GM21737 (cell line): ENCODE data around the gene FBXW10.
"Not testable (repeated sequence)": the region's sequence is repeated elsewhere in the genome, so short reads cannot be mapped to it uniquely, and the experiment has no call there.

ENCODE experiments used
- ATAC-seq: cut with Tn5 transposase; IDR thresholded peaks from one replicate; pipeline ENCODE4 v1.9.1; 2021; ENCODE audit warnings: mild to moderate bottlenecking, moderate library complexity; ENCODE audit not compliant: unreplicated experiment

FBXW10 gene

DNA sequence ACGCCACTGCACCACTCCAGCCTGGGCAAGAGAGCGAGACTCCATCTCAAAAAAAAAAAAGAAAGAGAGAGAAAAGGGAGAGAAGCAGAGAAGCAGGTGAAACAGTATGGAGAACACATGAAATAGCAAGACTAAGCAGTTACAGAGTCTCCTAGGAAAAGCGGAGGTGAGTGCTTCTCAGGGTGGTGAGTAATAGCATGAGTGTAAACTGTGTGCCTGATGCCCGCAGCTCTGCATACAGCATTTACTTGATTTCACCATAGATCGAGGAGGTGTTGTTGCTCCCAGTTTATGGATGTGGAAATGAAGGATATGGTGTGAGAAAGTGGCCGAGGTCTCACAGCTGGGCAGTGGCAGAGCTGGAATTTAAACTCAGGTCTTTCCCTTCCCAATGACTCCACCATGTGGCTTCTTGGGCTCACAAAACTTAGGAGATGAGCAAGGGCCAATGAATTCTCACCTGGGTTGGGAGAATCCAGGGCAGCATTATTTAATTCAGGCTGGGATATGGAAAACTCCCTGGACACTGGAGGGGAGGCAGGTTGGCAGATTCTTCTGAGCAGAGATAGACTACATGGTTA is 10.1 kb downstream of the FBXW10 start:
- not testable (repeated sequence) for ATAC-seq

DNA sequence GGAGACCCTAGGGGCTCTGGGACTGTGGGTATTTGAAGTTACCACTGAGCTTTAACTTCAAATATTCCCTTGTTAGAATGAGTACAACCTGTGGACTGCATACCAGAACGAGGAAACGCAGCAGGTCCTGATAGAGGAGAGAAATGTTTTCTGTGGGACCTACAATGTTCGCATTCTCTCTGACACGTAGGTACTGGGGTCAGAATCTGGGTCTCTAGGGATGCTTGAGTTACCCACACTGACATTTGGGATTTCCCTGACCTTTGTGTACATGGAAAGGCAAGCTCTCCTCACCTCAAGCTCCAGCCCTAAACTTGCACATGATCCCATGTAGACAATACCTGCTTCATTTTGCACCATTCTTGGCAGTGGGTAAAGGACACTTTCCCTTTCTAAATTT is 12.1 kb downstream of the FBXW10 start:
- not testable (repeated sequence) for ATAC-seq

DNA sequence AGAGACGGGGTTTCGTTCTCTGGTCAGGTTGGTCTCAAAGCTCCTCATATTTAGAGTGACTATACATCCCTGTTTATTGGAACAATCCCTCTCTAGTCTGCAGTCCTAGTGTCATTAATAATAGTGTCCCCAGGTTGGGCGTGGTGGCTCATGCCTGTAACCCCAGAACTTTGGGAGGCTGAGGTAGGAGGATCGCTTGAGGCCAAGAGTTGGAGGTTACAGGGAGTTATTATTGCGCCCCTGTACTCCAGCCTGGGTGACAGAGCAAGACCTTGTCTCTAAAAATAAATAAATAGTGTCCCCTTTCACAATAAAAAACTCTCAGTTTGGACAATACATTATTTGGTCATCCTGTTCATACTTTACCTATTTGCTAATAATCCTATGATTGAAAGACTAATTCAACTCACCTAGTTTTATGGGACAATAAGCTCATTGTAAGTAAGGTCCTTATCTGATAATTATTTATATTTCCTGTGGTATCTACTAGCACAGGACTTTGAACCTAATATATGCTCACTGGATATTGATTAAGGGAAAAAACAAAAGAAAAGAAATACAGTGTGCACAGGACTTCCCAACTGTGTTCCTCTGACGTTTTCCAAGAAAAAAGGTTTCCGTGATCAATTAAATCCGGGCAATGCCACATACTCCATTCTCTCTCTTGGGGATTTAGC is 13.7 kb downstream of the FBXW10 start:
- ATAC-seq = not testable (repeated sequence)

DNA sequence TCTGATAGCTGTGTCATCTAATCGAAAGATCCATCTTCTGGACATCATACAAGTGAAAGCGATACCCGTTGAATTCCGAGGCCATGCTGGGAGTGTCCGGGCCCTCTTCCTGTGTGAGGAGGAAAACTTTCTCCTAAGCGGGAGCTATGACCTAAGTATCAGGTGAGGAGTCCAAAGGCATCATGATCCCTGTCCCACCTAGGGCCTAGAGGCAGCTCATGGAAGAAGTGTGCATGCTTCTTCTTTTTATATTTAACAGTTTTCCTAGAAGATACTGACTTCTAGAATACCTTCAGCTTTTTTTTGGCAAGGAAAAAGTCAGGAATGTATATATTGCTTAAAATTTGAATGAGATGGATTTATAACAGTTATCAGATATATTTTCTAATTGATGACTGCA is 14.5 kb downstream of the FBXW10 start:
- not testable (repeated sequence) for ATAC-seq

- ATAC-seq = not testable (repeated sequence)
Observed at GRCh38 chr17:18760221-18760620, 16.4 kb downstream of the FBXW10 start.

DNA sequence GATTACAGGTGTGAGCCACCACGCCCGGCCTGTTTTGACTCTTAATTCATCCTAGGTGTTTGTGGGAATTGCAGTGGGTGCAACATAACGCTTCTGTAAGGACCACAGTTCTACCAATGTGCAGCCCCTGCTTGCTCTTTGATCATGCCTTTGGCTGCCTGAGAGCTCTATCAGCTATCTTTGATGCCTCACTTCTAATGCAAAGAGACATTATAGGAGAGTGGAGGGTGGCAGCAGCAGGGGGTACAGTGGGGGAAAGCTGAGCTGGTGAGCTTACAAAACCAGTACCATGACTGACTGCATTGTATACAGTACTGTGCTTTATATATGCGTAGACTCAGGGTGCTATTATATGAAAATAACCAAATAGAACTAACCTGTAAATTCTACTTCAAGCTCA is 26.7 kb downstream of the FBXW10 start:
- ATAC-seq = not testable (repeated sequence)

GRCh38 chr17:18771066-18771465 is 27.2 kb downstream of the FBXW10 start:
- ATAC-seq = not testable (repeated sequence)

- no peak for ATAC-seq
Observed at GRCh38 chr17:18772471-18772870, 28.6 kb downstream of the FBXW10 start.

DNA sequence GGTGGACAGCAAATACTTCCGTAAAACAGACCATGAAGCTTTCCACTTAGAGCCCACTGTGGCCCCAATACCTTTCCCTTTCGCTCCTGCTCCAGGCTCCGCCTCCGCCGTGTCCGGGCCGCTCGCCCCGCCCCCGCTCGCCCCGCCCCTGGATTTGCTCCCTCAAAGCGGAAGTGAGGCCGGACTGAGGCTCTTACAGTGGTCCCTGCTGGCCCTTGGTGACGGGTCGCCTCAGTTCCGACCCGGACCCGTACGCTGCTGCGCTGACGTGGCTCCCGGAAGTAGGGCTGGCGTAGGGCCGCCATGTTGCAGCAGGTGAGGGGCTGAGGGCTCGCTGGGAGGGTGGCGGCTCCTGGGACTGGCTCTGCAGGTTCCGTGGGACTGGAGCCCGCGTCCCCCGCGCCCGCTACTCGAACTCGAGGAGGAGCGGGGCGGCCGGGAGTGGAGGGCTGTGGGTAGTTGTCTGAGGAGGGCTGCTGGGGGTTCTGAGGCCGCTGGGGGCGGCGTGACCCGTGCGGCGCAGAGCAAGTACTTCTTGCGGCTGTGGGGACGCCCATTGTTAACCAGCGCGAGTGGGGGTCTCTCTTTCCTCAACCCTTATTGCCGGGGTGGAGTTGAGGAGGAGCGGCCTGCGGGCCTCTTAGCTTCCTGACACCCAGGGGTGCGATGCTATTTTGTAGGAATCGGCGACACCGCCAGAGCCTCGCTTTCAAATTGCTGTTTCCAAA is 37.3 kb downstream of the FBXW10 start, which contains the start of gene TVP23B:
Gene TVP23B (plus strand): TSS at position 193 of the 728 bp plus-strand sequence. CDS start 111 bp downstream, at position 304.
- ATAC-seq = peak; percentile 98

DNA sequence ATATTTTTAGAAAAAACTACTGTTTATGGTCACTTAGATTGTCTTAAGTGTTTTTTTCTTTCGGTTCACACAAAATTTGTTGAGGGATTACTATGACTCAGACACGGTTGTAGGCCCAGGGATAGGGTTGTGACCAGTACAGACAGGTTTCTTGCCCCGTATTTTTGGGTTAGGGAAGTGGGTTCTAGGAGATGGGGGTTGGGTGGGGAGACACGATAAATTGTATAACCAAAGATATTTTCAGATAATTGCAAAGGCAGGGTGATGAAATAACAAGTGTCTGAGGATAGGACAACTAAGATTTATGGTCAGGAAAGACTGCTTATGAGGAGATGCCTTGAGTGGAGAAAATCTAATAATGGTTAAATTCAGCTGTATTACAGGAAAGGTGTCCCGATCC is 38.0 kb downstream of the FBXW10 start:
- not testable (repeated sequence) for ATAC-seq

GRCh38 chr17:18785933-18786332 is 42.1 kb downstream of the FBXW10 start:
- ATAC-seq = not testable (repeated sequence)

DNA sequence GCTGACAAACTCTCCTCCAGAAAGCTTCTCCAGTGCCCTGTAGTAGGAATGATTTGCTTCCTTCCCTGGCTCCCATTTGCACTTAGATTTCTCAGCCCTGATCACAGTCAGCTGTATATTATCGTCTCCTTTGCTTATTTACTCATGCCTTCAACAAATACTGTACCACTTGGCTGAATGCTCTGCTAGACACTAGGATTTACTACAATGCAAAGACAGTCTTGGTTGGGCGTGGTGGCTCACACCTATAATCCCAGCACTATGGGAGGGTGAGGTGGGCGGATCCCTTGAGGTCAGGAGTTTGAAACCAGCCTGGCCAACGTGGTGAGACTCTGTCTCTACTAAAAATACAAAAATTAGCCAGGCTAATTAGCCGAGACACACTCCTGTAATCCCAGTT is 43.0 kb downstream of the FBXW10 start:
- not testable (repeated sequence) for ATAC-seq

- ATAC-seq = not testable (repeated sequence)
Observed at GRCh38 chr17:18791402-18791801, 47.5 kb downstream of the FBXW10 start.

DNA sequence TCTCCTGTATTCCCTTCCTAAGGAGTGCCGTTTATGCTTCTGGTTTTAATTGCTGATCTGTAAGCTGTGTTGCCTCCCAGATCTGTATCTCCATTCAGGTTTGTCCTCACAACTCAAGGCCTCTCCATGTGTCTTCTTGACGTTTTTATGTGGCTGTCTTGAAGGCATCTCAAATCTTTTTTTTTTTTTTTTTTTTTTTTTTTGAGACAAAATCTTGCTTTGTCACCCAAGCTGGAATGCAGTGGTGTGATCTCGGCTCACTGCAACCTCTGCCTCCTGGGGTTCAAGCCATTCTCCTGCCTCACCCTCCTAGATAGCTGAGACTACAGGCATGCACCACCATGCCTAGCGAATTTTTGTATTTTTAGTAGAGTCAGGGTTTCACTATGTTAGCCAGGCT is 51.0 kb downstream of the FBXW10 start:
- ATAC-seq = not testable (repeated sequence)

GRCh38 chr17:18796887-18797286 is 53.0 kb downstream of the FBXW10 start:
- not testable (repeated sequence) for ATAC-seq

GRCh38 chr17:18803458-18804245 is 59.8 kb downstream of the FBXW10 start:
- ATAC-seq = not testable (repeated sequence)

DNA sequence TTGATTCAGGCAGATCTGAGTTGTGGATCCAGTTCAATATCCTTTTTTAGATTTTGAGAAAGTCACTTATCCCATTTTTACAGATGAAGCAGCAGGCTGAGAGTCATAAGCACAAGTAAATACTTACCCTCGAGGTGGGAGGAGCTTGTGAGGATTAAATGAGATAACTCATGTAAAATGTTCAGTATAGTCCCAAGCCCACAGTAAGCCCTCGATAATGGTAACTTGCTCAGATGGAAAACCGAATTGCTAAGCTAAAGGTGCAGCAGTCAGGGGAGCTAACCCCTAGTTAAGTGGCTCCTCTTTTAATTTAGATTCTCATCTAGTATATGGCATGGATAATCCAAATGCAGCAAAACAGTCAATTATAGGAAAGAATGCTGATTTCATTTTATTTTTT is 72.1 kb downstream of the FBXW10 start:
- not testable (repeated sequence) for ATAC-seq

DNA sequence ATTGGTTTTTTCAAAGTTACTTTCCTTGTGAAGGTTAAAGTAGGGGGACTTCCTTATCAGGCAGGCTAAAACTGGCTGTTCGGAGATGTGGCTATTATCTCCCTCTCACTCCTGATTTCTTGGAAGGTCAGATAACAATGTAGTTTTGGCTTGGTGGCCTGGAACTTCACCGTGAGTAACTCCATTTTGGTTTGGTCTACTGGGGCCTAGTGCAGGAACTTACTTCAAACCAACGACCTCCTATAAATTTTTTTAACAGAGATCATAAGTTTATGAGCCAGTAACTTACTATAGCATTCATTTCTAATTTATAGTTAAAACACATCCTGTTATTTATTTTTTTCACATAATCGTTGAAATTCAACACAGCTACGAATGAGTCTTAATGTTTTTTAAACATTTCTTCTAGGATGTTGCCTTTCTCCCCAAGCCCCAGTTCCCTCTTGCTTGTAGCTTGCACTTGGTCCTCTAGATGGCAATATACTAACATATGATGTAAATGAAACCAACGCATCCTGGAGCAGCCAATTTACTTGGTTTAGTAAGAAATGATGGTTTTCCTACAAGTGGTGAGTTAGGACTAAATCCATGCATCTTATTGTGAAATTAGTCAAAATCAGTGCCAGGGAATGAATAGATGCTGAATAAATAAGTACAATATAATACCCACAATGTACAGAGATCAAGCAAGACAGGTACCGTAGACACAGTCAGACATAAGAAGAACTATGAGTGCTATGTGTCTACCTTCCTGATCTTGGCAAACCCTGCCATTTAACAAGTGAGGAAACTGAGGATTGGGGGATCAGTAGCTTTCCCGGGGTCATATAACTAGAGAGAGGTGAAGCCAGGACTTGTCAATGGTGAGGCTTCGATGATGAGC is 72.9 kb downstream of the FBXW10 start:
- not testable (repeated sequence) for ATAC-seq

GRCh38 chr17:18821430-18821829 is 77.6 kb downstream of the FBXW10 start:
- ATAC-seq = not testable (repeated sequence)

GRCh38 chr17:18827613-18828012 is 83.8 kb downstream of the FBXW10 start:
- not testable (repeated sequence) for ATAC-seq
